T-helper 2 cell treated with Interferon-gamma antibody and Interleukin-4, amounts not matched to agents 100 ng/mL and 5 ng/mL, for 36 hours (primary cell): ENCODE measurements around the gene ARFGEF3. TPM values are rescaled to one million over a fixed set of nuclear protein-coding genes. Genes with fewer than 3 reads are reported as not detected.

Experiments
- intact Hi-C: fragments of 100-400 bp; cut with micrococcal nuclease; formaldehyde crosslinking; loops from one replicate; pipeline ENCODE4 v1.15.1; 2023
- total RNA-seq: library from RNA; stranded (reverse); gene quantifications from 2 replicates; pipeline ENCODE4 v1.2.3, GENCODE V29; 2022

The ARFGEF3 gene
- total RNA-seq, 1 donor from 2014 or later: 0.09 TPM

GRCh38 chr6:138297761-138298298 is 136.1 kb downstream of the ARFGEF3 start:
- intact Hi-C loops: no loop called here

GRCh38 chr6:138300469-138300868 is 138.7 kb downstream of the ARFGEF3 start:
- intact Hi-C loops: no loop called here

GRCh38 chr6:138302554-138302953 is 140.8 kb downstream of the ARFGEF3 start:
- intact Hi-C loops: no loop called here

GRCh38 chr6:138307352-138307751 is 145.6 kb downstream of the ARFGEF3 start:
- intact Hi-C loops: no loop called here

GRCh38 chr6:138307816-138308730 is 146.3 kb downstream of the ARFGEF3 start:
- intact Hi-C loops: no loop called here

- intact Hi-C loops: no loop called here
Measured at GRCh38 chr6:138308731-138309110, 147.0 kb downstream of the ARFGEF3 start.

- intact Hi-C loops: no loop called here
Measured at GRCh38 chr6:138309695-138310094, 148.0 kb downstream of the ARFGEF3 start.

GRCh38 chr6:138310294-138310693 is 148.6 kb downstream of the ARFGEF3 start:
- intact Hi-C loops: no loop called here

- intact Hi-C loops: no loop called here
Measured at GRCh38 chr6:138310821-138311220, 149.1 kb downstream of the ARFGEF3 start.

GRCh38 chr6:138311268-138311667 is 149.5 kb downstream of the ARFGEF3 start:
- intact Hi-C loops: no loop called here

GRCh38 chr6:138318741-138319375 is 157.1 kb downstream of the ARFGEF3 start:
- intact Hi-C loops: no loop called here

GRCh38 chr6:138321934-138322333 is 160.2 kb downstream of the ARFGEF3 start:
- intact Hi-C loops: no loop called here

GRCh38 chr6:138323821-138324220 is 162.1 kb downstream of the ARFGEF3 start:
- intact Hi-C loops: no loop called here

- intact Hi-C loops: no loop called here
Measured at GRCh38 chr6:138328210-138328609, 166.5 kb downstream of the ARFGEF3 start.

GRCh38 chr6:138330763-138331162 is 169.0 kb downstream of the ARFGEF3 start:
- intact Hi-C loops: no loop called here

- intact Hi-C loops: no loop called here
Measured at GRCh38 chr6:138331444-138331843, 169.7 kb downstream of the ARFGEF3 start.

GRCh38 chr6:138331984-138332383 is 170.2 kb downstream of the ARFGEF3 start:
- intact Hi-C loops: no loop called here

GRCh38 chr6:138334000-138334399 is 172.3 kb downstream of the ARFGEF3 start:
- intact Hi-C loops: no loop called here

GRCh38 chr6:138334963-138335362 is 173.2 kb downstream of the ARFGEF3 start:
- intact Hi-C loops: no loop called here

GRCh38 chr6:138336221-138336620 is 174.5 kb downstream of the ARFGEF3 start:
- intact Hi-C loops: no loop called here

- intact Hi-C loops: no loop called here
Measured at GRCh38 chr6:138337076-138337475, 175.3 kb downstream of the ARFGEF3 start.

- intact Hi-C loops: no loop called here
Measured at GRCh38 chr6:138339024-138339423, 177.3 kb downstream of the ARFGEF3 start.
